ENCODE results near the gene HCN2. TPM values are rescaled to one million over a fixed set of nuclear protein-coding genes. Genes with fewer than 3 reads are reported as not detected.
"Not testable (repeated sequence)": the region's sequence is repeated elsewhere in the genome, so short reads cannot be mapped to it uniquely, and the experiment has no call there.

HCN2 gene
- total RNA-seq, 2 donors from 2014 or later = 0.15 to 0.75 TPM

GRCh38 chr19:623974-624373, 34.3 kb downstream of the HCN2 start:
- H3K9me3 ChIP-seq (ENCODE audit: control insufficient read depth, low read length) = no peaks in the 10 kb centered on the region
- TF ChIP-seq CTCF (conservative IDR thresholded peaks at IDR 0.05) = no peak
- no peaks in the 10 kb centered on the region for H3K9me3 Mint-ChIP-seq
- no peak overlapping the region for H3K4me3 Mint-ChIP-seq
- H3K4me1 Mint-ChIP-seq = no peaks in the 10 kb centered on the region
- peak overlapping the region; percentile 17 for H3K27ac Mint-ChIP-seq
- H3K36me3 ChIP-seq (ENCODE audit: control insufficient read depth, insufficient read depth, low read length) = peaks cover 24% of the 10 kb centered on the region
- no peaks in the 10 kb centered on the region for H3K27me3 Mint-ChIP-seq (ENCODE audit: insufficient read depth)
- no peaks in the 10 kb centered on the region for H3K4me1 ChIP-seq (ENCODE audit: control insufficient read depth, insufficient read depth, low read length)
- WGBS, 2 experiments (ENCODE audit: insufficient coverage in 1 of 2, insufficient read length in 1 of 2) = 79 to 92% methylated on average over 23 to 24 of the region's 24 CpGs
- no peak overlapping the region for H3K9ac ChIP-seq (ENCODE audit: extremely low read depth, low read length, poor library complexity, severe bottlenecking)
- H3K27me3 ChIP-seq (ENCODE audit: control insufficient read depth, insufficient read depth, low read length, poor library complexity, severe bottlenecking) = no peaks in the 10 kb centered on the region
- no peak overlapping the region for H3K4me3 ChIP-seq (ENCODE audit: low read length)
- no peak overlapping the region for H3K27ac ChIP-seq (ENCODE audit: low read depth, low read length)
- H3K36me3 Mint-ChIP-seq (ENCODE audit: low read depth) = peaks cover 44% of the 10 kb centered on the region
- no peak for DNase-seq

GRCh38 chr19:624433-625109, 34.9 kb downstream of the HCN2 start:
- H3K4me3 ChIP-seq (ENCODE audit: low read length) = no peak overlapping the region
- Mint-ChIP-seq H3K36me3 (ENCODE audit: low read depth) (peaks cover 48% of the 10 kb centered on the region), H3K27me3 (ENCODE audit: insufficient read depth) (no peaks in the 10 kb centered on the region), H3K9me3 (no peaks in the 10 kb centered on the region), H3K4me1 (no peaks in the 10 kb centered on the region), H3K27ac (no peak overlapping the region), H3K4me3 (no peak overlapping the region)
- 92 to 98% methylated on average over 13 to 24 of the region's 24 CpGs for WGBS, 2 experiments (ENCODE audit: insufficient coverage in 1 of 2, insufficient read length in 1 of 2)
- H3K27me3 ChIP-seq (ENCODE audit: control insufficient read depth, insufficient read depth, low read length, poor library complexity, severe bottlenecking) = no peaks in the 10 kb centered on the region
- no peak overlapping the region for H3K27ac ChIP-seq (ENCODE audit: low read depth, low read length)
- H3K36me3 ChIP-seq (ENCODE audit: control insufficient read depth, insufficient read depth, low read length) = peaks cover 29% of the 10 kb centered on the region
- DNase-seq = no peak
- H3K4me1 ChIP-seq (ENCODE audit: control insufficient read depth, insufficient read depth, low read length) = no peaks in the 10 kb centered on the region
- no peak overlapping the region for H3K9ac ChIP-seq (ENCODE audit: extremely low read depth, low read length, poor library complexity, severe bottlenecking)
- no peaks in the 10 kb centered on the region for H3K9me3 ChIP-seq (ENCODE audit: control insufficient read depth, low read length)
- TF ChIP-seq CTCF (conservative IDR thresholded peaks at IDR 0.05) = no peak

GRCh38 chr19:625257-625656, 35.6 kb downstream of the HCN2 start:
- Histone ChIP-seq H3K27me3 (ENCODE audit: control insufficient read depth, insufficient read depth, low read length, poor library complexity, severe bottlenecking) (no peaks in the 10 kb centered on the region), H3K36me3 (ENCODE audit: control insufficient read depth, insufficient read depth, low read length) (peaks cover 33% of the 10 kb centered on the region), H3K9ac (ENCODE audit: extremely low read depth, low read length, poor library complexity, severe bottlenecking) (no peak overlapping the region), H3K4me3 (ENCODE audit: low read length) (no peak overlapping the region), H3K9me3 (ENCODE audit: control insufficient read depth, low read length) (no peaks in the 10 kb centered on the region), H3K4me1 (ENCODE audit: control insufficient read depth, insufficient read depth, low read length) (no peaks in the 10 kb centered on the region), H3K27ac (ENCODE audit: low read depth, low read length) (no peak overlapping the region)
- 95 to 100% methylated on average over 4 to 5 of the region's 5 CpGs for WGBS, 2 experiments (ENCODE audit: insufficient coverage in 1 of 2, insufficient read length in 1 of 2)
- Mint-ChIP-seq H3K4me1 (no peaks in the 10 kb centered on the region), H3K4me3 (no peak overlapping the region), H3K27me3 (ENCODE audit: insufficient read depth) (no peaks in the 10 kb centered on the region), H3K36me3 (ENCODE audit: low read depth) (peaks cover 48% of the 10 kb centered on the region), H3K9me3 (no peaks in the 10 kb centered on the region), H3K27ac (no peak overlapping the region)
- TF ChIP-seq CTCF (conservative IDR thresholded peaks at IDR 0.05) = no peak
- DNase-seq = no peak

- not testable (repeated sequence) for H3K27me3 ChIP-seq (ENCODE audit: control insufficient read depth, insufficient read depth, low read length, poor library complexity, severe bottlenecking); H3K9ac ChIP-seq (ENCODE audit: extremely low read depth, low read length, poor library complexity, severe bottlenecking); H3K4me3 ChIP-seq (ENCODE audit: low read length); H3K27ac ChIP-seq (ENCODE audit: low read depth, low read length); H3K4me3 Mint-ChIP-seq; H3K27me3 Mint-ChIP-seq (ENCODE audit: insufficient read depth); H3K4me1 Mint-ChIP-seq; H3K4me1 ChIP-seq (ENCODE audit: control insufficient read depth, insufficient read depth, low read length); H3K27ac Mint-ChIP-seq; H3K9me3 Mint-ChIP-seq; DNase-seq; H3K9me3 ChIP-seq (ENCODE audit: control insufficient read depth, low read length)
- peaks cover 38% of the 10 kb centered on the region for H3K36me3 ChIP-seq (ENCODE audit: control insufficient read depth, insufficient read depth, low read length)
- WGBS, 2 experiments (ENCODE audit: insufficient coverage in 1 of 2, insufficient read length in 1 of 2) = 91 to 100% methylated on average over 2 to 6 of the region's 7 CpGs
- H3K36me3 Mint-ChIP-seq (ENCODE audit: low read depth) = peaks cover 54% of the 10 kb centered on the region
These were observed 36.9 kb downstream of the HCN2 start for GRCh38 chr19:626566-626965.
